K562 (cell line): ENCODE measurements around the gene KCNC3.

Experiments used
- KAT8 ChIP-seq: fragments of 450-650 bp; IDR thresholded peaks from 2 replicates; pipeline ENCODE4 v1.6.1; 2016; ENCODE audit warnings: low read depth, mild to moderate bottlenecking
- MTA1 ChIP-seq: fragments of 450-650 bp; IDR thresholded peaks from 2 replicates; pipeline ENCODE4 v1.6.1; 2017; ENCODE audit warnings: borderline replicate concordance
- MTF1 ChIP-seq: fragments of 250-450 bp; sonication (Bioruptor Pico); IDR thresholded peaks from 2 replicates; pipeline ENCODE4 v1.9.0; 2021; ENCODE audit warnings: moderate library complexity, mild to moderate bottlenecking, inconsistent platforms, borderline replicate concordance
- NFATC3 ChIP-seq: fragments of 450-650 bp; IDR thresholded peaks from 2 replicates; pipeline ENCODE4 v1.6.1; 2017; ENCODE audit warnings: mild to moderate bottlenecking

- no peak for TF ChIP-seq KAT8
- TF ChIP-seq MTF1: no peak
- no peak for TF ChIP-seq NFATC3
- TF ChIP-seq MTA1: no peak
Measured at GRCh38 chr19:50319156-50319555, 10.0 kb downstream of the KCNC3 start.
